ENCODE measurements around the gene SCPEP1.

SCPEP1 gene

DNA sequence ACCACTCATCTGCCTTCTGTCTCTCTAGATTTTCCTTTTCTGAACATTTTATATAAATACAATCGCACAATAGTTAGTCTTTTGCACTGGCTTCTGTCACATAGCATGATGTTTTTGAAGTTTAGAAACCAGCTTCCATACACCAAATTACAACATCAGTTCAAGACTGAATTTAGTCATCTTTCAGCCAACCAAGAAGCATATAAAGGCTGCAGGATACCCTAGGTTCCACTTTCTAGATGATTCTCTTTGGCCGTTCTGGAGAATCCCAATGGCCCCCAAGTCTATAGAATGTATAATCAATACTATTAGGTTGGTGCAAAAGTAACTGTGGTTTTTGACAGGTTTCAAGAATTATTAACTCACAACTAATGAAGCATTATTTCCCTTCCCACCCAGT lies 19.4 kb downstream of the SCPEP1 start:
- TF ChIP-seq, protein P1, sequence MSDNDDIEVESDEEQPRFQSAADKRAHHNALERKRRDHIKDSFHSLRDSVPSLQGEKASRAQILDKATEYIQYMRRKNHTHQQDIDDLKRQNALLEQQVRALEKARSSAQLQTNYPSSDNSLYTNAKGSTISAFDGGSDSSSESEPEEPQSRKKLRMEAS (IDR thresholded peaks at IDR 0.05), result no peak
- TF ChIP-seq CEBPB (IDR thresholded peaks at IDR 0.05), result no peak
- no peak for TF ChIP-seq TAF1 (IDR thresholded peaks at IDR 0.05; ENCODE audit: low read depth)
- no peak for TF ChIP-seq EGR1 (IDR thresholded peaks at IDR 0.05)
- TF ChIP-seq NFIC (IDR thresholded peaks at IDR 0.05), result no peak
- TF ChIP-seq CREB1 (IDR thresholded peaks at IDR 0.05; ENCODE audit: low read depth), result no peak
- no peak for TF ChIP-seq ZBTB7A (IDR thresholded peaks at IDR 0.05; ENCODE audit: low read depth)
- no peak for TF ChIP-seq EP300 (IDR thresholded peaks at IDR 0.05; ENCODE audit: borderline replicate concordance)
- TF ChIP-seq RAD21 (IDR thresholded peaks at IDR 0.05; ENCODE audit: low read depth), result no peak
- TF ChIP-seq, protein P2, sequence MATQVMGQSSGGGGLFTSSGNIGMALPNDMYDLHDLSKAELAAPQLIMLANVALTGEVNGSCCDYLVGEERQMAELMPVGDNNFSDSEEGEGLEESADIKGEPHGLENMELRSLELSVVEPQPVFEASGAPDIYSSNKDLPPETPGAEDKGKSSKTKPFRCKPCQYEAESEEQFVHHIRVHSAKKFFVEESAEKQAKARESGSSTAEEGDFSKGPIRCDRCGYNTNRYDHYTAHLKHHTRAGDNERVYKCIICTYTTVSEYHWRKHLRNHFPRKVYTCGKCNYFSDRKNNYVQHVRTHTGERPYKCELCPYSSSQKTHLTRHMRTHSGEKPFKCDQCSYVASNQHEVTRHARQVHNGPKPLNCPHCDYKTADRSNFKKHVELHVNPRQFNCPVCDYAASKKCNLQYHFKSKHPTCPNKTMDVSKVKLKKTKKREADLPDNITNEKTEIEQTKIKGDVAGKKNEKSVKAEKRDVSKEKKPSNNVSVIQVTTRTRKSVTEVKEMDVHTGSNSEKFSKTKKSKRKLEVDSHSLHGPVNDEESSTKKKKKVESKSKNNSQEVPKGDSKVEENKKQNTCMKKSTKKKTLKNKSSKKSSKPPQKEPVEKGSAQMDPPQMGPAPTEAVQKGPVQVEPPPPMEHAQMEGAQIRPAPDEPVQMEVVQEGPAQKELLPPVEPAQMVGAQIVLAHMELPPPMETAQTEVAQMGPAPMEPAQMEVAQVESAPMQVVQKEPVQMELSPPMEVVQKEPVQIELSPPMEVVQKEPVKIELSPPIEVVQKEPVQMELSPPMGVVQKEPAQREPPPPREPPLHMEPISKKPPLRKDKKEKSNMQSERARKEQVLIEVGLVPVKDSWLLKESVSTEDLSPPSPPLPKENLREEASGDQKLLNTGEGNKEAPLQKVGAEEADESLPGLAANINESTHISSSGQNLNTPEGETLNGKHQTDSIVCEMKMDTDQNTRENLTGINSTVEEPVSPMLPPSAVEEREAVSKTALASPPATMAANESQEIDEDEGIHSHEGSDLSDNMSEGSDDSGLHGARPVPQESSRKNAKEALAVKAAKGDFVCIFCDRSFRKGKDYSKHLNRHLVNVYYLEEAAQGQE (IDR thresholded peaks at IDR 0.05; ENCODE audit: low read depth), result no peak
- no peak for TF ChIP-seq YY1 (IDR thresholded peaks at IDR 0.05; ENCODE audit: low read depth)
- TF ChIP-seq, protein P3, sequence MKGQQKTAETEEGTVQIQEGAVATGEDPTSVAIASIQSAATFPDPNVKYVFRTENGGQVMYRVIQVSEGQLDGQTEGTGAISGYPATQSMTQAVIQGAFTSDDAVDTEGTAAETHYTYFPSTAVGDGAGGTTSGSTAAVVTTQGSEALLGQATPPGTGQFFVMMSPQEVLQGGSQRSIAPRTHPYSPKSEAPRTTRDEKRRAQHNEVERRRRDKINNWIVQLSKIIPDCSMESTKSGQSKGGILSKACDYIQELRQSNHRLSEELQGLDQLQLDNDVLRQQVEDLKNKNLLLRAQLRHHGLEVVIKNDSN (IDR thresholded peaks at IDR 0.05), result no peak
- TF ChIP-seq TEAD4 (IDR thresholded peaks at IDR 0.05), result no peak

DNA sequence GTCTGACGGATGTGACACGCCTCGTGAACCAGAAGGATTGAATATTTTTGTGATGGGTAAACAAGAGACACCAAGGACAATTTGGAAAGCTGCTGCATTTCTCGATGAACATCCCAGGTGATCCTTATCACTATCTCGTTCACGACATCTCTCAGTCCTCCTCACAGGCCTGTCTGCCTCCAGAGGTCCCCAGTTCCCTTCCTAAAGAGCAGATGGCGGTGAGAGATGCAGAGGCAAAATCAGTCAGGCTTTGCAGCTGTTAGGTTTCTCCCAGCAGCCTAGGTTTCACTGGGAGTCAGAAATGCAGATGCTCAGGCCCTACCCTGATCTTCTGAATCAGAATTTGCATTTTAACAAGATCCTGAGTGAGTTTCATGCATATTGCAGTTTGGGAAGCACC lies 23.6 kb downstream of the SCPEP1 start:
- TF ChIP-seq, protein P2 (IDR thresholded peaks at IDR 0.05; ENCODE audit: low read depth), result no peak
- no peak for TF ChIP-seq EP300 (IDR thresholded peaks at IDR 0.05; ENCODE audit: borderline replicate concordance)
- TF ChIP-seq EGR1 (IDR thresholded peaks at IDR 0.05), result no peak
- TF ChIP-seq TAF1 (IDR thresholded peaks at IDR 0.05; ENCODE audit: low read depth), result no peak
- TF ChIP-seq RAD21 (IDR thresholded peaks at IDR 0.05; ENCODE audit: low read depth), result peak; percentile 5; the same call in 1 of the 2 replicates
- TF ChIP-seq FOXM1 (IDR thresholded peaks at IDR 0.05; ENCODE audit: borderline replicate concordance, low read depth), result no peak

DNA sequence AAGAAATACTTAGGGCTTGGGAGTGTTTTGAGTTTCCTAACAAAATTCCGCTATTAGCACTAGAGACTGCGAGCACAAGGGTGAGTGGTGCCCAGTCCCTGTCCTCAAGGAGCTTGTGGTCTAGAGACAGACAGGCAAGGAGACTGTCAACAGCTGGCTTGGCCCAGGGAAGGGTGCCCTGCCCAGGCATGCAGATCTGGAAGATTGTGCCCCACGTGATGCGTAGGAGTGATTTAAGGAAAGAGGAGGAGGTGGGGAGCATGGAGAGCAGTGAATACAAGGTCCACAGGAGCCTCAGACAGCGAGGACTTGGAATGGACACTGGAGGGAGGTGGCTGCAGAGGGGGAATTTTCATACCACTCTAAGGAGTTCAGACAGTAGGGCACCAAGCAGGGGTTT lies 25.0 kb downstream of the SCPEP1 start:
- TF ChIP-seq, protein P1 (IDR thresholded peaks at IDR 0.05), result no peak
- TF ChIP-seq, protein P2 (IDR thresholded peaks at IDR 0.05; ENCODE audit: low read depth), result no peak
- TF ChIP-seq TCF12 (IDR thresholded peaks at IDR 0.05; ENCODE audit: low read depth) (no peak), TAF1 (IDR thresholded peaks at IDR 0.05; ENCODE audit: low read depth) (no peak), CEBPB (IDR thresholded peaks at IDR 0.05) (no peak), YY1 (IDR thresholded peaks at IDR 0.05; ENCODE audit: low read depth) (no peak), CREB1 (IDR thresholded peaks at IDR 0.05; ENCODE audit: low read depth) (no peak), RAD21 (IDR thresholded peaks at IDR 0.05; ENCODE audit: low read depth) (no peak), ZBTB7A (IDR thresholded peaks at IDR 0.05; ENCODE audit: low read depth) (no peak), EGR1 (IDR thresholded peaks at IDR 0.05) (no peak), FOXM1 (IDR thresholded peaks at IDR 0.05; ENCODE audit: borderline replicate concordance, low read depth) (no peak), NFIC (IDR thresholded peaks at IDR 0.05) (no peak), TEAD4 (IDR thresholded peaks at IDR 0.05) (no peak)

DNA sequence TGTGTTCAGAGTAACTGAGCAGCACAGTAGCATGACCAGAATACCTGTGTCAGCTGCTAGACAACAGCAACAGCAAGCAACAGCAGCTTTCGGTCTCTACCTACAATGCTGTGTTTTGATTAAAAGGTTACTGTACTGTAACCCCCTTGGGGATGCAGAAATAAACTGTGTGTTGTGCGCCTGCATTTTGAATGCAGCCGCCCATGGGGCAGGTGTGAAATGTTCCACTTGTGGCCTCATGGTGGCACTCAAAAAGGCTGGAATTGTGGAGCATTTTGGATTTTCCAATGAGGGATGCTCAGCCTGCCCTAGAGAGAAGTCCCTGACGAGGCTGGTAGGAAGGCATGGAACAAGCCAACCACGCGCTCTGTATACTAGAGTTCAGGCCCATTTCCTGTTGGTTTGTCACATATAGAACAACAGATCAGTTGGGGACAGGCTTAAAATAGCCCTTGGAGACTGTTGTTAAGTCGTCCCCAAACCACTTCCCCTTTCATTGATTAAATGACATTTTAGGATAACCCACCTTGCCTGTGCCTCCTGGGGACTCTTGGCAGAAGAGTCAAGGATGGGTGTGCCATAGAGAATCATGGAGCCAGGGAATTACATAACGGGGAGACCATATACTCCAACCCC lies 27.1 kb downstream of the SCPEP1 start:
- TF ChIP-seq EP300 (IDR thresholded peaks at IDR 0.05; ENCODE audit: borderline replicate concordance) (no peak), RAD21 (IDR thresholded peaks at IDR 0.05; ENCODE audit: low read depth) (peak; percentile 38), YY1 (IDR thresholded peaks at IDR 0.05; ENCODE audit: low read depth) (no peak), TCF12 (IDR thresholded peaks at IDR 0.05; ENCODE audit: low read depth) (no peak)
- TF ChIP-seq, protein P2 (IDR thresholded peaks at IDR 0.05; ENCODE audit: low read depth), result no peak

All from Ishikawa (cell line).